Small intestine (tissue), 7 donors: Measurements from ENCODE around the gene NGEF. TPM values are rescaled to one million over a fixed set of nuclear protein-coding genes. Genes with fewer than 3 reads are reported as not detected.

Experiments
- DNase-seq, 2 donors: peaks; one replicate each; pipeline versions ENCODE4 v3.0.0 to v3.0.0-alpha.2; 2013
- FAIRE-seq: peaks from 2 replicates; lab custom pipeline; 2012; peaks lifted over from hg19 to GRCh38; lab: Jason Lieb, UNC
- H3K27ac ChIP-seq, 3 donors: one replicate each; pipeline ENCODE4 v1.5.1; 2013; ENCODE audit warnings: low read length in 2 of 3, mild to moderate bottlenecking in 2 of 3, control low read depth in 1 of 3, inconsistent platforms in 1 of 3, low read depth in 1 of 3, moderate library complexity in 1 of 3
- H3K27me3 ChIP-seq, 3 donors: one replicate each; pipeline ENCODE4 v1.6.1; 2013; ENCODE audit warnings: low read length in 3 of 3, inconsistent platforms in 1 of 3; ENCODE audit not compliant: control insufficient read depth in 3 of 3, insufficient read depth in 3 of 3
- H3K36me3 ChIP-seq, 3 donors: one replicate each; pipeline ENCODE4 v1.6.1; 2013; ENCODE audit warnings: low read length in 3 of 3, inconsistent platforms in 1 of 3, low read depth in 1 of 3, mild to moderate bottlenecking in 1 of 3, moderate library complexity in 1 of 3; ENCODE audit not compliant: control insufficient read depth in 3 of 3, insufficient read depth in 2 of 3
- H3K4me1 ChIP-seq, 3 donors: one replicate each; pipeline ENCODE4 v1.6.1; 2013; ENCODE audit warnings: low read length in 2 of 3, inconsistent platforms in 1 of 3, low read depth in 1 of 3, mild to moderate bottlenecking in 1 of 3, moderate library complexity in 1 of 3; ENCODE audit not compliant: control insufficient read depth in 3 of 3, insufficient read depth in 2 of 3
- H3K4me3 ChIP-seq, 3 donors: one replicate each; pipeline ENCODE4 v1.5.1; 2013; ENCODE audit warnings: low read length in 3 of 3, control low read depth in 1 of 3, inconsistent platforms in 1 of 3, low read depth in 1 of 3, mild to moderate bottlenecking in 1 of 3, moderate library complexity in 1 of 3
- H3K9me3 ChIP-seq, 2 donors: one replicate each; pipeline ENCODE4 v1.6.1; 2013; ENCODE audit warnings: low read depth in 1 of 2, low read length in 1 of 2; ENCODE audit not compliant: control insufficient read depth in 2 of 2, insufficient read depth in 1 of 2
- WGBS, 3 donors: extraction: QIAGEN DNeasy Blood & Tissue Kit; methylation state at CpG; one replicate each; pipeline ENCODE4 v1.1.7; 2013; 5-methylcytosine and 5-hydroxymethylcytosine counted together
- polyA plus RNA-seq, 4 donors: library from polyadenylated mRNA; stranded (reverse) in 3 of 4; unstranded in 1 of 4; fragments of 200-250 nt in 3 of 4; fragments of 120-200 nt in 1 of 4; gene quantifications; one replicate each; pipeline versions ENCODE4 v1.2.1 to v1.2.3, GENCODE V29; 2013
- donor health status: healthy with polysubstance abuse.
- donor health status: control.
- donor health status: control.
- donor health status: Bipolar disorder and iron deficiency.
- donor health status: healthy.

Gene NGEF
- polyA plus RNA-seq, 4 donors, result 10.2 to 73.4 (median 31.4) TPM

DNA sequence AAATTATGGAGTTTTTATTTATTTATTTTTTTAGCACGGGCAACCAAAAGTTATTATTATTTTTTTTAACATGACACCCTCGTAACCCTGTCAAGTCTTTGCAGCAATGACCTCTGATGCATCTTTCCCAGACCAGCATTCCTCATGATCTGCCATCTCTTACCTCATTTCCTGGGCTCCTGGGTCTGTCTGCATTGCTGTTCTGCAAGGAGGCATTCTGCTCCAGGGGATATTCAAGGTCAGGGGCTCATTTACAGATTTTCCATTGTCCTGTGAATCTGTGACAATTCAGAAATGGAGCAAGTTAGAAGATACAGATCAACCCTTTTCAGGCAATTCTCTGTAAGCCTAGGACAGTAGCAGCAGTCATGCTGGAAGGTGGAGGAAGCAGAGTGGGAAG is 43.0 kb downstream of the NGEF start:
- 86 to 92% (median 91%) methylated on average over 2 of the region's 2 CpGs for WGBS, 3 donors
- peaks cover 0 to 23% (median 9%) of the 10 kb centered on the region in 3 donors for H3K36me3 ChIP-seq
- FAIRE-seq, result no peak
- no peaks in the 10 kb centered on the region for H3K27me3 ChIP-seq
- DNase-seq, result no peak
- no peak overlapping the region for H3K4me3 ChIP-seq
- H3K4me1 ChIP-seq, result no peaks in the 10 kb centered on the region
- no peak overlapping the region for H3K27ac ChIP-seq
- H3K9me3 ChIP-seq, result peaks cover 0 to 4% of the 10 kb centered on the region in 2 donors

DNA sequence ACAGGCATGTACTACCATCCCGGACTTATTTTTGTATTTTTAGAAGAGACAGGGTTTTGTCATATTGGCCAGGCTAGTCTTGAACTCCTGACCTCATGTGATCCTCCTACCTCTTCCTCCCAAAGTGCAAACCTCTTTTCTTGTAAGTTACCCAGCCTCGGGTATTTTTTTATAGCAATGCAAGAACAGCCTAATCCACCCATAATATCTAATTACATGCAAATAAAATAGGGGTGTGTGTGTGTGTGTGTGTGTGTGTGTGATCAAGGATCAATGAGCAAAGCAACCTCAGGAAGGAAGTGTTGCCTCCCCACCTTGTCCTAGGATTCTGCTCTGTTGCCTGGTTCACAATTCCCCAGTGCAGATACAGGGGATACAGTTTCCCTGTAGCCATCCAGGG is 45.6 kb downstream of the NGEF start:
- 8 to 64% (median 62%) methylated on average over 2 of the region's 2 CpGs for WGBS, 3 donors
- H3K4me3 ChIP-seq, result no peak overlapping the region
- no peak overlapping the region for H3K27ac ChIP-seq
- no peak for DNase-seq
- no peaks in the 10 kb centered on the region for H3K4me1 ChIP-seq
- H3K9me3 ChIP-seq, result peaks cover 0 to 4% of the 10 kb centered on the region in 2 donors
- peaks cover 0 to 18% (median 5%) of the 10 kb centered on the region in 3 donors for H3K36me3 ChIP-seq
- no peak for FAIRE-seq
- H3K27me3 ChIP-seq, result no peaks in the 10 kb centered on the region

DNA sequence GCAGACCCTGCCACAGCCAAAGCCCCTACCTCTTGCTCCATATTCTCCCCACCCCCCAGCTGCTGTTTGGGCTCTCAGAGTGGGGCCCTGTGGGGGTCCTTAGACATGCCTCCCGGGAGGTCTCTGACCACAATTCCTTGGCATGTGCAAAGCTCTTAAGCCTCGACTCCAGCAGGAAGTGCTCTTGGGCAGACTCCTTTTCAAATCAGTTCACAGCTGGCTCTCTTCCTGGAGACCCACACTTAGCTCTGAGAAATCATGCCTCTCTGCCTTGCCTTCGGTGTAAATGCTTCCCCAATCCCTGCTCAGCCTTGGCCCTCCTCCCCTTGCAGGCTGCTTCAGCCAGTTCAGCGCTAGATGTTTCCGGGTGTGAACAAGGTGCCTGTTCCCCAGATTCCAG is 46.9 kb downstream of the NGEF start:
- Histone ChIP-seq H3K27me3 (no peaks in the 10 kb centered on the region), H3K4me1 (no peaks in the 10 kb centered on the region), H3K36me3 (peaks cover 0 to 13% (median 7%) of the 10 kb centered on the region in 3 donors), H3K9me3 (peaks cover 0 to 12% of the 10 kb centered on the region in 2 donors), H3K4me3 (no peak overlapping the region), H3K27ac (no peak overlapping the region)
- DNase-seq (no peak), FAIRE-seq (no peak)
- 66 to 81% (median 76%) methylated on average over 5 of the region's 5 CpGs for WGBS, 3 donors

DNA sequence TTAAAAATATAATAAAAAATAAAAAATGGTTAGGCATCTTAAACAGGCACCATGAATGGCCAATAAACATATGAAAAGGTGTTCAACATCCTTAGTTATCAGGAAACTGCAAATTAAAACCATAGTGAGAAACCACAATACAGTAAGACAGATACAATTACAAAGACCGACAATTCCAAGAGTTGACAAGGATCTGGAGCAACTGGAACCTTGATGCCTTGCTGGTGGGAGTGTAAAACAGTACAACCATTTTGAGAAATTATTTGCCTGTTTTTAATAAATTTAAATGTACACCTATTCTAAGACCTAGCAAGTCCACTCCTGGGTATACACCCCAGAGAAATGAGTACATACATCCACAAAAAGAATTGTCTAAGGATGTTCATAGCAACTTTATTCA is 49.1 kb downstream of the NGEF start:
- Histone ChIP-seq H3K27me3 (no peaks in the 10 kb centered on the region), H3K4me1 (no peaks in the 10 kb centered on the region), H3K4me3 (no peak overlapping the region), H3K36me3 (peaks cover 0 to 13% (median 4%) of the 10 kb centered on the region in 3 donors), H3K9me3 (peaks cover 0 to 12% of the 10 kb centered on the region in 2 donors), H3K27ac (no peak overlapping the region)
- FAIRE-seq (no peak), DNase-seq (no peak)
- 93 to 100% (median 94%) methylated on average over 1 of the region's 1 CpG for WGBS, 3 donors

DNA sequence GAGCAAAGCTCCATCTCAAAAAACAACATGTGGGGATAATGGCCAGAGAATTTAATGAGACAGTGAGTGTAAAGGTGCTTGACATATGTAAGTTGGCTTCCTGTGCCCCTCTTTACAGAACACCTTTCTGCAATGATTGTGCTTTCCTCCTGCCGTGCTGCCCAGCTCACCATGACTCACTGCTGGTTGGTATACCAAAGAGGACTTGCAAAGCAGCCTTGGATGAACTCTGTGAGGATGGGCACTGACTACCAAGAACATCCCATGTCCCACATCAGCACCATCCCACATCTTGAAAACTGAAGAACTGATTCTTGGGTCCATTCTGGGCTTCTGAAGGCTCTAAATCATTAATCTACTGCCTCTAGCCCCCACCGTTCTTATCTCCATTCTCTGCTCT is 52.2 kb downstream of the NGEF start:
- 68 to 94% (median 86%) methylated on average over 2 of the region's 2 CpGs for WGBS, 3 donors
- peaks cover 0 to 8% of the 10 kb centered on the region in 2 donors for H3K9me3 ChIP-seq
- H3K36me3 ChIP-seq, result peaks cover 0 to 13% (median 0%) of the 10 kb centered on the region in 3 donors
- FAIRE-seq, result no peak
- no peak overlapping the region for H3K4me3 ChIP-seq
- no peaks in the 10 kb centered on the region for H3K4me1 ChIP-seq
- H3K27me3 ChIP-seq, result no peaks in the 10 kb centered on the region
- H3K27ac ChIP-seq, result no peak overlapping the region
- no peak for DNase-seq

DNA sequence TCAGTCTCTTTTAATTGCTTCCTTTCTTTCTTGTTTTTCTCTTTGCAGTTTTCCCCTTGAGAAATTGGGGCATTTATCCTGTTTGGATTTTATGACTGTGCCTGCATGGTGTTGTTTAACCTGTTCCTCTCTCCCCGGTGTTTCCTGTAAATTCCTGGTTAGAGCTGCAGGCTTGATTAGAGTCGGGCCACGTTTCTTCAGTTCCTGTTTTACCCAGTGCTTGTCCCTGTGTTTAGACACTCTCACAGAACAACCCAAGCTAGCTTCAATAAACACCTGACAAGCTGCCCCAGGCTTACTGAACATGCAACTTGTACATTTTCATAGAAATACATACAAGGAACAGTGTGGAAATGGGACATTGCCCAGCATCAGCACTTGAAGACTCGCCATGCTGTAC is 53.9 kb downstream of the NGEF start:
- H3K4me1 ChIP-seq, result no peaks in the 10 kb centered on the region
- H3K36me3 ChIP-seq, result peaks cover 0 to 12% (median 0%) of the 10 kb centered on the region in 3 donors
- no peaks in the 10 kb centered on the region for H3K27me3 ChIP-seq
- H3K27ac ChIP-seq, result no peak overlapping the region
- FAIRE-seq (no peak), DNase-seq (no peak)
- no peak overlapping the region for H3K4me3 ChIP-seq
- H3K9me3 ChIP-seq, result peaks cover 0 to 8% of the 10 kb centered on the region in 2 donors
- WGBS, 3 donors, result 76 to 94% (median 90%) methylated on average over 4 of the region's 4 CpGs

DNA sequence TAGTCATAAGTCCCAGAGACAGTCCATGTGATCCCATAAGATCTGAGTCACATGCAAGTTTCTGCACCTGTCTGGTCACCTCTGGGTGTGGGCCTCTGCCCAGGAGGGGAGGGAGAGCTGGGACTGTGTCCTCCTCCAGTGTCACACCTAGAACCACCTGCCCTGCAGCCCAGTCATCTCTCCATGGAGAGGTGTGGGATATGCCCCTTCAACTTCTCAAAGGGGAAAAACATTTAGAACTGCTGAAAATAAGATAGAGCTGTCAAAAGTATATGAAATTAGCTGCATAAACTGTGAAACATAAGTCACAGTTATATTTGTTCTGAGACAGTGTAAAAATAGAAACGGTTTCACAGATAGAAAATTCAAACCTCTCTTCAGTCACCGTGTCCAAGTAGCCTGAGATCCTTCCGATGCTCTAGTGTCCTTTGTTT is 55.4 kb downstream of the NGEF start:
- peaks cover 0 to 12% (median 0%) of the 10 kb centered on the region in 3 donors for H3K36me3 ChIP-seq
- no peak for FAIRE-seq
- peak; percentile 11 to 16 for DNase-seq
- H3K27me3 ChIP-seq, result no peaks in the 10 kb centered on the region
- no peak overlapping the region for H3K27ac ChIP-seq
- WGBS, 3 donors, result 64 to 92% (median 80%) methylated on average over 3 of the region's 3 CpGs
- H3K4me3 ChIP-seq, result no peak overlapping the region
- no peaks in the 10 kb centered on the region for H3K4me1 ChIP-seq
- peaks cover 0 to 8% of the 10 kb centered on the region in 2 donors for H3K9me3 ChIP-seq

DNA sequence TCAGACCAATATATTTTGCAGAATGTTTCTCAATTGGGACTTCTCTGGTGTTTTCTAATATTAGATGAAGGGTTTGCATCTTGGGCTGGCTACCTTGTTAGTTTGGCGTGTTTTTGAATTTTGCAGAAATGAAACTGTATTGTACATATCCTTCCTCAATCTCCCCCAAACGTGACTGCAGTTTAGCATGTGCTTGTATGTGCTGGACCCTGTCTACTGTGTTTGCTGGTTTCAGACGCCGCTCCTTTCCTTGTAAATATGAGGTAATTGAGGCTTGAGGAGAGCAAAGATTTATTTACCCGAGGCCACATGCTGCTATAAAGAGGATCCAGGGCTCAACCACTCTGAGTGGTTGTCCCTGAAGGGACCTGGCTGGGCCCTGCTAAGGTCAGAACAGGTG is 57.2 kb downstream of the NGEF start:
- H3K27ac ChIP-seq, result no peak overlapping the region
- FAIRE-seq (no peak), DNase-seq (peak in 1 of 2 donors; percentile 30)
- no peak overlapping the region for H3K4me3 ChIP-seq
- no peaks in the 10 kb centered on the region for H3K9me3 ChIP-seq
- 59 to 70% (median 59%) methylated on average over 5 of the region's 5 CpGs for WGBS, 3 donors
- H3K4me1 ChIP-seq, result no peaks in the 10 kb centered on the region
- no peaks in the 10 kb centered on the region for H3K27me3 ChIP-seq
- H3K36me3 ChIP-seq, result peaks cover 0 to 9% (median 0%) of the 10 kb centered on the region in 3 donors

DNA sequence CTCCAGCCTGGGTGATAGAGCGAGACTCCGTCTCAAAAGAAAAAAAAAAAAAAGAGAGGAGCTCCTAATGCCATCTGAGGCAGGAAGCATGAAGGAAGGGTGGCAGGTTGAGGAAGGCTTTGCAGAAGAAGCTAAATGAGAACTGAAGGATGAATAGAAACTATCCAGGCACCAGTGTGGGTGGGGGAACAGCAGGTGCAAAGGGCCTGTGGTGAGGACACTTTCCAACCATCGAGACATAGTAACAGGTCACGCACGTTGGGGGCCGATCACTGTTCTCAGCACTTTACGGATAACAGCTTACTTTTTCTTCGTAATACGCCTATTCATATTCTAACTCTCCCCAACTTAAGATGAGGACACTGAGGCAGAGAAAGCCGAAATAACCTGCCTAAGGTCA is 58.4 kb downstream of the NGEF start:
- H3K27ac ChIP-seq, result no peak overlapping the region
- DNase-seq (no peak), FAIRE-seq (no peak)
- no peaks in the 10 kb centered on the region for H3K9me3 ChIP-seq
- H3K4me3 ChIP-seq, result no peak overlapping the region
- 90 to 97% (median 93%) methylated on average over 10 of the region's 10 CpGs for WGBS, 3 donors
- H3K27me3 ChIP-seq, result no peaks in the 10 kb centered on the region
- H3K4me1 ChIP-seq, result no peaks in the 10 kb centered on the region
- peaks cover 0 to 8% (median 0%) of the 10 kb centered on the region in 3 donors for H3K36me3 ChIP-seq
